GM12891 (cell line): ENCODE results near the gene RIN2. TPM values are rescaled to one million over a fixed set of nuclear protein-coding genes. Genes with fewer than 3 reads are reported as not detected.
A peak's percentile ranks its signal among the peaks of the same experiment; 100 is the strongest.

Experiments
- DNase-seq: peaks from one replicate; pipeline ENCODE4 v3.0.0; 2011; ENCODE audit warnings: low spot score; ENCODE audit not compliant: insufficient read length
- FAIRE-seq: peaks from 2 replicates; lab custom pipeline; 2011; peaks lifted over from hg19 to GRCh38; lab: Jason Lieb, UNC
- PAX5 ChIP-seq: IDR thresholded peaks from 2 replicates; pipeline ENCODE4 v1.6.1; 2011; ENCODE audit warnings: low read length, moderate library complexity, mild to moderate bottlenecking; ENCODE audit not compliant: insufficient read depth, severe bottlenecking
- POLR2A ChIP-seq: IDR thresholded peaks from 2 replicates; pipeline ENCODE4 v1.6.1; 2011; ENCODE audit warnings: low read depth, low read length, control low read depth
- POLR2AphosphoS5 ChIP-seq: IDR thresholded peaks from 2 replicates; pipeline ENCODE4 v1.6.1; 2011; ENCODE audit warnings: low read depth, low read length, control low read depth
- POU2F2 ChIP-seq: IDR thresholded peaks from 2 replicates; pipeline ENCODE4 v1.6.1; 2011; ENCODE audit warnings: low read depth, mild to moderate bottlenecking, control low read depth, low read length, moderate library complexity
- SPI1 ChIP-seq: IDR thresholded peaks from 2 replicates; pipeline ENCODE4 v1.6.1; 2011; ENCODE audit warnings: low read depth, low read length, control low read depth
- TAF1 ChIP-seq: IDR thresholded peaks from 2 replicates; pipeline ENCODE4 v1.6.1; 2011; ENCODE audit warnings: low read depth, low read length, control low read depth
- polyA plus RNA-seq: library from polyadenylated mRNA; unstranded; fragments of >200 nt; gene quantifications from one replicate; pipeline ENCODE4 v1.2.1, GENCODE V29; 2012; ENCODE audit warnings: low read depth, missing spikeins, inconsistent platforms; ENCODE audit not compliant: missing spikeins

RIN2 gene
- 0.40 TPM for polyA plus RNA-seq

- no peak for TF ChIP-seq POU2F2
- TF ChIP-seq TAF1 = no peak
- TF ChIP-seq POLR2A = no peak
- no peak for TF ChIP-seq SPI1
- TF ChIP-seq PAX5 = no peak
- no peak for TF ChIP-seq POLR2AphosphoS5
- DNase-seq (no peak), FAIRE-seq (no peak)
Measured at GRCh38 chr20:19758133-19758500, at the start of gene RIN2. Gene RIN2 (plus strand): TSS chr20:19758258. CDS start chr20:19889602, 131,344 bp downstream.

GRCh38 chr20:19709635-19710335 is 48.3 kb upstream of the RIN2 start:
- no peak for FAIRE-seq
- DNase-seq = no peak
- TF ChIP-seq POLR2A (no peak), PAX5 (no peak), TAF1 (no peak), POU2F2 (no peak), SPI1 (no peak), POLR2AphosphoS5 (no peak)

GRCh38 chr20:19710336-19711120 is 47.5 kb upstream of the RIN2 start:
- no peak for TF ChIP-seq POLR2AphosphoS5
- TF ChIP-seq POLR2A = no peak
- no peak for TF ChIP-seq TAF1
- no peak for TF ChIP-seq PAX5
- no peak for TF ChIP-seq SPI1
- no peak for TF ChIP-seq POU2F2
- DNase-seq (no peak), FAIRE-seq (no peak)

GRCh38 chr20:19711126-19711525 is 46.9 kb upstream of the RIN2 start:
- DNase-seq (no peak), FAIRE-seq (peak; percentile 71)
- no peak for TF ChIP-seq POU2F2
- no peak for TF ChIP-seq TAF1
- no peak for TF ChIP-seq SPI1
- TF ChIP-seq POLR2A = no peak
- TF ChIP-seq PAX5 = no peak
- no peak for TF ChIP-seq POLR2AphosphoS5

- TF ChIP-seq TAF1 (no peak), SPI1 (no peak), PAX5 (no peak), POLR2A (no peak), POU2F2 (no peak), POLR2AphosphoS5 (no peak)
- no peak for FAIRE-seq
- no peak for DNase-seq
Measured at GRCh38 chr20:19712721-19713260, 45.3 kb upstream of the RIN2 start.

- DNase-seq = no peak
- TF ChIP-seq SPI1 (no peak), PAX5 (no peak), POLR2A (no peak), TAF1 (no peak), POLR2AphosphoS5 (no peak), POU2F2 (no peak)
- FAIRE-seq = no peak
Measured at GRCh38 chr20:19713822-19714578, 44.1 kb upstream of the RIN2 start.

- no peak for TF ChIP-seq POLR2AphosphoS5
- TF ChIP-seq TAF1 = no peak
- no peak for TF ChIP-seq POLR2A
- TF ChIP-seq SPI1 = no peak
- TF ChIP-seq PAX5 = no peak
- no peak for TF ChIP-seq POU2F2
- no peak for DNase-seq
- FAIRE-seq = no peak
Measured at GRCh38 chr20:19714579-19714840, 43.5 kb upstream of the RIN2 start.

- DNase-seq = no peak
- no peak for FAIRE-seq
- TF ChIP-seq POLR2A (no peak), TAF1 (no peak), PAX5 (no peak), SPI1 (no peak), POLR2AphosphoS5 (no peak), POU2F2 (no peak)
Measured at GRCh38 chr20:19715986-19716385, 42.1 kb upstream of the RIN2 start.
